Duodenal mucosa (tissue), 2 donors: ENCODE results near the gene CHIT1.
A peak's percentile ranks its signal among the peaks of the same experiment; 100 is the strongest.

Source experiments
- H3K27ac ChIP-seq: one replicate; pipeline ENCODE4 v1.7.0; 2013; ENCODE audit warnings: low read depth, low read length
- H3K27me3 ChIP-seq, 2 donors: one replicate each; pipeline ENCODE4 v1.7.0; 2013; ENCODE audit warnings: low read length in 2 of 2, control low read depth in 1 of 2; ENCODE audit not compliant: insufficient read depth in 2 of 2, control insufficient read depth in 1 of 2
- H3K36me3 ChIP-seq, 2 donors: one replicate each; pipeline ENCODE4 v1.7.0; 2013; ENCODE audit warnings: low read length in 2 of 2, control low read depth in 1 of 2; ENCODE audit not compliant: insufficient read depth in 2 of 2, control insufficient read depth in 1 of 2
- H3K4me1 ChIP-seq, 2 donors: one replicate each; pipeline ENCODE4 v1.7.0; 2013; ENCODE audit warnings: low read length in 2 of 2, control low read depth in 1 of 2; ENCODE audit not compliant: insufficient read depth in 2 of 2, control insufficient read depth in 1 of 2
- H3K4me3 ChIP-seq, 2 donors: one replicate each; pipeline ENCODE4 v1.7.0; 2013; ENCODE audit warnings: low read length in 2 of 2, low read depth in 1 of 2
- H3K9ac ChIP-seq, 2 donors: one replicate each; pipeline ENCODE4 v1.7.0; 2013; ENCODE audit warnings: low read length in 2 of 2, low read depth in 1 of 2
- H3K9me3 ChIP-seq, 2 donors: one replicate each; pipeline ENCODE4 v1.7.0; 2013; ENCODE audit warnings: low read length in 2 of 2, control low read depth in 1 of 2; ENCODE audit not compliant: control insufficient read depth in 1 of 2

CHIT1 gene

DNA sequence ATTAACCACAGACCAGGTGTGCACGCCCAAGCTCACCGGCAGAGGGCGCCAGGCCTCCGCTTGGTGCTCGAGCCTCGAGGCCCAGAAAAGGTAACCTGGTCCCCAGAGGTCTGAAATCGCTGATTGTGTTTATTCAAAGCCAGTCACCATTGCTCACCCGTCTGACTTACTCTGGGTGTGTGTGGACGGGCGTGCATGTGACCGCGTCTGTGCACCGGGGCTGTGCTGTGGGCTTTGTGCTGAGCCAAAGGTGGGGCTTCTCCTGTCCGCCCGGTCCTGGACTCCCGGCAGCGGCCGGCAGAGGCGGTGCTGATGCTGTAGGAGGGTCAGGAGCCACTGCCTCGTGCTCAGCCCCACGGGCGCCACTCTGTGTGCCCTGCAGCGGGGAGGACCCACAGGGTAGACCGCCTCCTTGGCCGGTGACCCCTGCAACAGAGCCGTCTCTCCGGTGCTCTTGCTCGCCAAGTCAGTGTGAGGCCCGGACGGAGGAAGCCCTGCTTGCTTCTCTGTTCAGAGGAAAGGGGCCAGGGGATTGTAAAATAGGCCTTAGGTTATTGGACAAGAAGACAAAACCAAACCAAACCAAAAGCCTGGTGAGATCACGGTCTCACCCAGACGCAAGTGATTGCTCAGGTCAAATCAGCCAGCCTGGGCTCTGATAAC is 43.9 kb upstream of the CHIT1 start:
- H3K4me1 ChIP-seq: peaks cover 43 to 49% of the 10 kb centered on the region in 2 donors
- H3K27ac ChIP-seq: peak overlapping the region; percentile 43
- peak overlapping the region; percentile 54 to 71 for H3K9ac ChIP-seq

DNA sequence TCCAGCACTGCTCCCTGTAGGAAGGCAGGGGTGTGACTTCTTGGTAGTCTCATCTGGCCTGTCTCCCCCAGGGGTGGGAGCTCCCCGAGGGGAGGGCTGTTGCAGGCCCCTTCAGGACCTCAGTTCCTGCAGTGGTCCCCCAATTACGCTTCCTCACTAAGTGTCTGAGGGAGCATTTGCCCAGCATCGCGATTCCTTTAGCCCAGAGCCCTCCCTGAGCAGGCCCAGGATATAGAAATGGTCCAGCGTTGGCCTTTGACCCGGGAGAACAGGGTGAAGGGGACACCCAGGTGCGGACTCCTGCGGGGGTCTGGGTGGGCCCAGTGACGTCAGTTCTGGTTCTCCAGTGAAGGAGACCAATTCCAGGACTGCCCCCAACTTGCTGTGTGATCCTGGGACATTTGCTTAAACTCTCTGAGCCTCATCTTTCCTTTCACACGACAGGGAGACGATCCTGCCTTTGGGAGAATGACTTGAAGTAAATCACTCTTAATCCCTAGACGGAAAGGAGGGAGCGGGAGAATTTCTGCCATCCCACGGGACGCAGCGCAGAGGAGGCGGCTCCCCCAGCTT is 43.2 kb upstream of the CHIT1 start:
- peak overlapping the region; percentile 56 to 58 for H3K4me3 ChIP-seq
- no peak overlapping the region for H3K27ac ChIP-seq
- H3K36me3 ChIP-seq: no peaks in the 10 kb centered on the region
- no peaks in the 10 kb centered on the region for H3K27me3 ChIP-seq
- H3K4me1 ChIP-seq: peaks cover 37 to 44% of the 10 kb centered on the region in 2 donors
- H3K9me3 ChIP-seq: no peaks in the 10 kb centered on the region
- peak overlapping the region in 1 of 2 donors; percentile 71 for H3K9ac ChIP-seq

More for the DNA sequence above, 43.9 kb upstream of the CHIT1 start:
- no peaks in the 10 kb centered on the region for H3K36me3 ChIP-seq
- H3K4me3 ChIP-seq: peak overlapping the region; percentile 56 to 58
- H3K27me3 ChIP-seq: no peaks in the 10 kb centered on the region
- no peaks in the 10 kb centered on the region for H3K9me3 ChIP-seq

DNA sequence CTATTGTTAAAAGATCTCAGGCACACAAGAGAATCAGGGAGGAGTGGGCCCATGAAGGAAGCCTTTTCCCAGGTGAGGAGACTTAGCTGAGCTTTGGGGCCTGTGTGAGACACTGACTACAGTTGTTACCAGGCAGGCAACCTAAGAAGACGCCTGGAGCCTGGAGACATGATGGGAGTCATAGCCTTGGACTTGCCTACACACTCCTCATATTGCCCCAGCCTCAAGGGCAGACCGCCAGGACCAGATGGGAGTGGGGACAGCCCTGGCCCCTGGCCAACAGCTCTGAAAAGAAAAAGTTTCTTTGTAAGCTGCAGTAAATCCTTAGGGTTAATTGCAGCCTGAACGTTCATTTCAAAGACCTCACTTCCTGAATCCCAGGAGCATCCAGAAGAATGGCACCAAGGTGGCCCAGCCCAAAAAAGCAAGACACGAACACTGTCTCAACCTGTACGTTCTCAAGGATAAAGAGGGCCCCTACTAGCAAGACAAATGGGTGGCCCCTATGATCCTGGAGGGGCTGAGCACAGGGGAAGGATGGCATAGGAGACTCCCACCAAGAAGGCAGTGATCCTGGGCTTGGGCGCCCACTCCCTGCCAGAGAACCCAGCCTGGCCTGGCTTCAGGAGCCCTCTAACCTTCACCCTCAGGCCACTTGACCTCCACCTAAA is 42.6 kb upstream of the CHIT1 start:
- H3K4me1 ChIP-seq: peaks cover 31 to 44% of the 10 kb centered on the region in 2 donors
- no peak overlapping the region for H3K27ac ChIP-seq
- H3K36me3 ChIP-seq: no peaks in the 10 kb centered on the region
- H3K9me3 ChIP-seq: no peaks in the 10 kb centered on the region
- H3K27me3 ChIP-seq: no peaks in the 10 kb centered on the region
- H3K9ac ChIP-seq: no peak overlapping the region
- H3K4me3 ChIP-seq: no peak overlapping the region

DNA sequence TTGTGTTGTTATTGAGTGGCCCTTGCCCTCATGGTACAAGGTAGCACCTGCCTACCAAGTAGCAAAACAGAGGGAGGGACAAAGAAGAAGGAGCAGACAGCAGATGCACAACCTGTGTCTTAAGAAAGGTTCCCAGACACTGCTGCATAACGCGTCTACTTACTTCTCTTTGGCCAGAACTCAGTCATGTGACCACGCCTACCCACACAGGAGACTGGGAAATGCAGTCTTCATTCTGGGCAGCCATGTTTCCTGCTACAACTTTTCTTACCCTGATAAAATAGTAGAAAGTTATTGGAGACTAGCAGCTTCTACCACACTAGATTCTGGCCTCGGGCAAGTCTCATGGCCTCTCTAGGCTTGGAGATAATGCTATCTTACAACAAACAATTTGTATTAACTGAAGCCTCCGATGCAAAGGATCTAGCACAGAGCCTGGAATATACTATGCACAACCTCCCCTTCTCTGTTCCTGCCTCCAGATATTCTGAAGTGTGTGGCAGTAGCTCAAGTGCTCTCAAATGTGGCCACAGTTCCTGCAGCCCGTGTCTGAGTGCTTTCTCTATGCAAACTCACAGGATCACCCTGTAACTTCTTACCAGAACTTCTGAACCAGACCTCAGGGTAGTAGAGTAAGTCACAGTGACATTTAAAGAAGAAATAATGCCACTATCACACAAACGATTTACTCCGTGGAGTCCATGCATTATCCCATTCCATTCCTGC is 41.7 kb upstream of the CHIT1 start:
- H3K4me1 ChIP-seq: peaks cover 30 to 41% of the 10 kb centered on the region in 2 donors
- no peak overlapping the region for H3K27ac ChIP-seq
- no peaks in the 10 kb centered on the region for H3K27me3 ChIP-seq
- H3K4me3 ChIP-seq: no peak overlapping the region
- no peak overlapping the region for H3K9ac ChIP-seq
- H3K36me3 ChIP-seq: no peaks in the 10 kb centered on the region
- H3K9me3 ChIP-seq: no peaks in the 10 kb centered on the region

DNA sequence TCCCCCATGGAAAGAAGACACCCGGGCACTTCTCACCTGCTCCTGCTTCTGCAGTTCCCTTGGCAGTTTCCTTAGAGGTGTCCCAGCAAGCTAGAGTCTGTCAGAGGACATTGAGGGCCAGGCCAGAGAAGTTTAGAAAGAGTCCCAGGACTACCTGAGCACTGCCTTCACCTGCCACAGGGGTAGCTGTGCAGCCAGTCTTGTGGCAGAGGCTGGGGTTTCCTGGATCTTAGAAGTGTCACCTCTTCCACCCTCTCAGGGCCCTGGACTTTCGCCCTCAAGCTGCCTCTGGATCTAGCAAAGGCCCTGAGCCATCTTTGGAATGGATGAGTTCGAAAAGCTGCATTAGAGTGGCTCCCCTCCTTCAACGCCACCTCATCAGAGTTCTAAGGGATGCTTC is 41.0 kb upstream of the CHIT1 start:
- no peak overlapping the region for H3K9ac ChIP-seq
- H3K4me3 ChIP-seq: no peak overlapping the region
- H3K27me3 ChIP-seq: no peaks in the 10 kb centered on the region
- no peaks in the 10 kb centered on the region for H3K36me3 ChIP-seq
- H3K27ac ChIP-seq: no peak overlapping the region
- H3K4me1 ChIP-seq: peaks cover 30 to 41% of the 10 kb centered on the region in 2 donors
- H3K9me3 ChIP-seq: no peaks in the 10 kb centered on the region

DNA sequence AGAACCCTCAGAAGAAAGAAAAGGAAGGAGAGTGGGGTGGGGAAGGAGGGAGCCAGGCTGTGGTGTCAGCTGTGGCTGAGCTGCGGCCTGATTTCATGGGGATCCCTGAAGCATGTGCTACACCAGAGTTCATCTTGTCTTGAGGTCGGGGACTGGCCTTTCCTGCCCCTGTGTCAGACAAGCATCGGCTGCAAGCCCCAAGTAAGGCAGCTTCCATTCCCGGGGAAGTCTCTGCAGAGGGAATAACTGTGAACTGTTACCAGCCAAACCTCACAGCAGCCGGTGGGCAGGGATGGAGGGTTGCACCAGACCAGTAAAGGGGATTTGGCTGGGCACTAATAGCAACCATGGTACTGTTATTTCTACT is 40.2 kb upstream of the CHIT1 start:
- no peaks in the 10 kb centered on the region for H3K9me3 ChIP-seq
- no peak overlapping the region for H3K27ac ChIP-seq
- no peak overlapping the region for H3K4me3 ChIP-seq
- no peaks in the 10 kb centered on the region for H3K36me3 ChIP-seq
- no peaks in the 10 kb centered on the region for H3K27me3 ChIP-seq
- no peak overlapping the region for H3K9ac ChIP-seq
- H3K4me1 ChIP-seq: peaks cover 25 to 35% of the 10 kb centered on the region in 2 donors

DNA sequence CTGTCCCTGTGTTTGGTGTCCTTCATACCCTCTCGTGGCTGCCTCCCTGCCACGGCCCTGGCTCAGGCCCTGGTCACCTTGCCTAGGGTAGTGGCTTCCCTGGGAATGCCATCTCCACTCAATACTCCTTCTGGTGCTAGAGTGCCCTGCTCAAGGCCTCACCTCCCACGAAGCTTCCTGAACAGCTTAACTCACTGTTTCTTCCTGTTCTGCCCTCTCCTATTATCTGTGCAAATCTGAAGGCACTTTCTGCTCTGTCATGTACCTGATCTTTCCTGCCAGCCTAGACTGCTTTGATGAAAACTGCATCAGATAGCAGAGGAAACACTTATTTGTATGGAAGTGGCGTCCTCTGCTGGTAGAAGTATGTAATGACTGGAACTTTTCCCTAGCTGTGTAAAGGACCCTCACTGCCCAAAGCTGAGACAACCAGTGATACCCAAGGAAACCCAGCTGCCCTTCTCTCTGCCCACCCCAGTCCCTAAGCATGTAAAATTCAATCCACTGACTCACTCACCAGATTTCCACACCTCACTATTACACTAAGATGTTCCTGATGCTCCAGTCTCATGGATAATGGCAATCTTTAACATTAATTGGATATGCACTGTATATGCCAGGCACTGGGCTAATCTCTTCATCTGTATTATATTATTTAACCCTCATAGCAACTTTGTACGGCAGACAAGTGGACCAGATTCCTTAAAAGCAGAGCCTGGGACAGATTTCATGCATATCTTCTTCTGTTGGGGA is 39.6 kb upstream of the CHIT1 start:
- no peaks in the 10 kb centered on the region for H3K27me3 ChIP-seq
- no peak overlapping the region for H3K4me3 ChIP-seq
- H3K4me1 ChIP-seq: peaks cover 19 to 30% of the 10 kb centered on the region in 2 donors
- no peaks in the 10 kb centered on the region for H3K9me3 ChIP-seq
- no peaks in the 10 kb centered on the region for H3K36me3 ChIP-seq
- H3K9ac ChIP-seq: no peak overlapping the region
- H3K27ac ChIP-seq: no peak overlapping the region

DNA sequence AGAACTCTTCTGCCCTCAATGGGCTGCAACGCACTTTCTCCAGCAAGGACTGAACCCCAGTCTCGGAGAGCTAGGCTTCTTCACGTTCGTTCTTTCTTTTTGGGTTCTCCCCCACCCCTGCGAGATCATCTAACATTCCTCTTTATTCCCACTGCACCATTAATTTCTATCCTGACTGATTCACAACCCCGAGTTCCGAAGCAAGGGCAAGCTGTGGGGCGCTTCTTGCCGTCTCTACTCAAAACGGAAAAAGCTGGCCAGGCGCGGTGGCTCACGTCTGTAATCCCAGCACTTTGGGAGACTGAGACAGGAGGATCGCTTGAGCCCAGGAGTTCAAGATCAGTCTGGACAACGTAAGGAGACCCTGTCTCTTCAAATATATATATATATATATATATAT is 38.4 kb upstream of the CHIT1 start:
- peak overlapping the region; percentile 62 to 73 for H3K9ac ChIP-seq
- no peak overlapping the region for H3K27ac ChIP-seq
- no peaks in the 10 kb centered on the region for H3K27me3 ChIP-seq
- no peaks in the 10 kb centered on the region for H3K36me3 ChIP-seq
- no peaks in the 10 kb centered on the region for H3K9me3 ChIP-seq
- peaks cover 11 to 20% of the 10 kb centered on the region in 2 donors for H3K4me1 ChIP-seq
- peak overlapping the region; percentile 70 to 74 for H3K4me3 ChIP-seq

DNA sequence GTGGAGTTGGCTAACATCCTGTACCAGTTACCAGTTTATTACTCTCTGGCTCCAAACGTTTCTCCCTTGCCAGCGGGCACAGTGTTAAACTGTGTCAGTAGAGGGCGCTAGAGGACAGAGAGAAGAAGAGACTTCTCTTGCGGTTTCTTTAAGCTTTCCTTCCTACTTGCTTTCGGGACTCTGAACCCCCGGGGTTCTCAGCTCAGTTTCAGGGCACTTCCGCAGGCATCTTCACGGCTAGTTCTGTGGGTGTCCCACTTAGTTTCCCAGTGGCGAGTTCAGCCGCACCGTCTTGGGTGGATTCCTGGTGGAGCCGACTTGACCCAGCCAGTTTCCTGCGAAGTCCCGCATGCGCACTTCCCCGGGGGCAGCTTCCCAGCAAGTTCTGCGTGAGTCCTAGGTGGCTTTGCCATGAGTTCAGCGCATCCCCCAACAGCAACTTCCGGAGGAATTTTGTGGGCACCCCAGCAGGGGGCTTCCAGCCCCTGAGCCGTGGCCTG is 37.9 kb upstream of the CHIT1 start:
- peak overlapping the region; percentile 43 for H3K27ac ChIP-seq
- no peaks in the 10 kb centered on the region for H3K36me3 ChIP-seq
- peaks cover 6 to 15% of the 10 kb centered on the region in 2 donors for H3K4me1 ChIP-seq
- H3K27me3 ChIP-seq: no peaks in the 10 kb centered on the region
- peak overlapping the region; percentile 62 to 73 for H3K9ac ChIP-seq
- H3K4me3 ChIP-seq: peak overlapping the region; percentile 70 to 74
- no peaks in the 10 kb centered on the region for H3K9me3 ChIP-seq
